HepG2 (cell line): ENCODE measurements around the gene CACNA1D.

Experiments
- ZNF576 ChIP-seq: sonication (generic); formaldehyde crosslinking; IDR thresholded peaks from 2 replicates; pipeline ENCODE4 v1.4.0; 2020; ENCODE audit warnings: mild to moderate bottlenecking, missing genetic modification reagents
- TF ChIP-seq, protein P1 (sequence below): sonication (generic); formaldehyde crosslinking; IDR thresholded peaks from 2 replicates; pipeline ENCODE4 v1.4.0; 2020; ENCODE audit warnings: missing genetic modification reagents

GRCh38 chr3:53690521-53690920, 196.1 kb downstream of the CACNA1D start:
- no peak for TF ChIP-seq ZNF576 (CRISPR knock-in tag)
- TF ChIP-seq, protein P1, sequence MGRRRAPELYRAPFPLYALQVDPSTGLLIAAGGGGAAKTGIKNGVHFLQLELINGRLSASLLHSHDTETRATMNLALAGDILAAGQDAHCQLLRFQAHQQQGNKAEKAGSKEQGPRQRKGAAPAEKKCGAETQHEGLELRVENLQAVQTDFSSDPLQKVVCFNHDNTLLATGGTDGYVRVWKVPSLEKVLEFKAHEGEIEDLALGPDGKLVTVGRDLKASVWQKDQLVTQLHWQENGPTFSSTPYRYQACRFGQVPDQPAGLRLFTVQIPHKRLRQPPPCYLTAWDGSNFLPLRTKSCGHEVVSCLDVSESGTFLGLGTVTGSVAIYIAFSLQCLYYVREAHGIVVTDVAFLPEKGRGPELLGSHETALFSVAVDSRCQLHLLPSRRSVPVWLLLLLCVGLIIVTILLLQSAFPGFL: no peak
